Spleen (tissue), 11 donors: ENCODE measurements around the gene EIF3I. TPM values are rescaled to one million over a fixed set of nuclear protein-coding genes. Genes with fewer than 3 reads are reported as not detected.

Experiments
- DNase-seq: peaks from one replicate; pipeline ENCODE4 v3.0.0-alpha.2; 2020
- H3K27ac ChIP-seq, 8 donors: fragments of 200-600 bp; sonication (generic) in 7 of 8; 1 replicate in 4 of 8; 2 replicates in 4 of 8; pipeline versions ENCODE4 v1.5.0 to v1.8.0; 2016 to 2021; ENCODE audit warnings: inconsistent platforms in 4 of 8, mild to moderate bottlenecking in 4 of 8, moderate library complexity in 1 of 8
- H3K27me3 ChIP-seq, 7 donors: fragments of 200-600 bp; sonication (generic) in 6 of 7; replicated peaks in 1 of 7; 1 replicate in 4 of 7; 2 replicates in 3 of 7; pipeline versions ENCODE4 v1.5.0 to v1.8.0; 2016 to 2021; ENCODE audit warnings: inconsistent platforms in 3 of 7, mild to moderate bottlenecking in 1 of 7
- H3K36me3 ChIP-seq, 6 donors: fragments of 200-600 bp; sonication (generic) in 5 of 6; 1 replicate in 4 of 6; 2 replicates in 2 of 6; pipeline versions ENCODE4 v1.5.0 to v1.8.0; 2016 to 2021; ENCODE audit warnings: inconsistent platforms in 2 of 6
- H3K4me1 ChIP-seq, 6 donors: fragments of 200-600 bp; sonication (generic) in 5 of 6; 1 replicate in 3 of 6; 2 replicates in 3 of 6; pipeline versions ENCODE4 v1.5.0 to v1.8.0; 2016 to 2021; ENCODE audit warnings: inconsistent platforms in 3 of 6
- H3K4me3 ChIP-seq, 8 donors: fragments of 200-600 bp; sonication (generic) in 7 of 8; 1 replicate in 4 of 8; 2 replicates in 4 of 8; pipeline versions ENCODE4 v1.5.0 to v1.8.0; 2016 to 2021; ENCODE audit warnings: inconsistent platforms in 4 of 8, mild to moderate bottlenecking in 4 of 8, moderate library complexity in 2 of 8
- H3K9me3 ChIP-seq, 8 donors: fragments of 200-600 bp; sonication (generic) in 7 of 8; 1 replicate in 4 of 8; 2 replicates in 4 of 8; pipeline versions ENCODE4 v1.5.0 to v1.8.0; 2016 to 2021; ENCODE audit warnings: inconsistent platforms in 4 of 8
- CTCF ChIP-seq, 11 experiments: fragments of 200-600 bp in 7 of 11; fragments of 450-650 bp in 4 of 11; sonication (generic) in 4 of 11; IDR thresholded peaks in 8 of 11; conservative IDR thresholded peaks in 3 of 11; 1 replicate in 7 of 11; 2 replicates in 4 of 11; pipeline versions ENCODE4 v1.4.0 to v1.8.0; 2016 to 2021; ENCODE audit warnings: antibody characterized with exemption in 11 of 11, inconsistent platforms in 4 of 11, mild to moderate bottlenecking in 1 of 11
- POLR2A ChIP-seq, 3 donors: fragments of 450-650 bp; IDR thresholded peaks; one replicate each; pipeline ENCODE4 v1.5.1; 2017; ENCODE audit warnings: antibody characterized with exemption in 3 of 3, mild to moderate bottlenecking in 1 of 3
- POLR2AphosphoS5 ChIP-seq, 3 donors: sonication (generic); formaldehyde crosslinking; IDR thresholded peaks; one replicate each; pipeline ENCODE4 v1.5.1; 2017; ENCODE audit warnings: antibody characterized with exemption in 3 of 3
- WGBS, 5 donors: extraction: QIAGEN DNeasy Blood & Tissue Kit in 3 of 5; methylation state at CpG; one replicate each; pipeline versions ENCODE4 v1.1.5 to v1.1.7; 2013 to 2018; 5-methylcytosine and 5-hydroxymethylcytosine counted together
- intact Hi-C: fragments of 100-400 bp; cut with DNase I; formaldehyde crosslinking; loops from one replicate; pipeline ENCODE4 v1.15.0; 2023; ENCODE audit warnings: low total_unique reads
- polyA plus RNA-seq, 3 donors: library from polyadenylated mRNA; stranded (reverse); fragments of 200-250 nt; gene quantifications; one replicate each; pipeline ENCODE4 v1.2.1, GENCODE V29; 2013
- total RNA-seq, 7 donors: library from RNA; depleted of rRNA in 3 of 7; stranded (reverse); fragments of >200 nt in 3 of 7; fragmentation: NEBNext Ultra II Directional in 4 of 7; extraction: Animal tissue kit (Norgen Biotek cat#: 25700) in 4 of 7; gene quantifications; one replicate each; pipeline versions ENCODE4 v1.1.0 to v1.2.1, GENCODE V29; 2016 to 2021
- donor health status: healthy with polysubstance abuse.
- donor health status: DM: no; HTN: no; CAD: no; lungs with moderate emphysema.
- donor health status: DM: no; HTN: no; CAD: no.
- donor health status: Bipolar disorder and iron deficiency.
- donor health status: healthy.
- donor health status: DM: no; HTN: no; CAD: no.
- donor health status: DM: yes; HTN: yes; CAD: no.

EIF3I gene
- total and polyA plus RNA-seq, 10 donors = 94.5 to 182 (median 114) TPM

GRCh38 chr1:32205401-32206370 lies 16.5 kb upstream of the EIF3I start, which contains the start of gene IQCC:
Gene IQCC, plus strand, starts transcription at chr1:32205671. Its CDS starts 11 bp downstream, at chr1:32205682.
- no peaks in the 10 kb centered on the region for H3K9me3 ChIP-seq
- DNase-seq = peak; percentile 95
- peak within 1 kb of the TSS in 4 of 8 donors; percentile 41 to 66 (median 54) for H3K27ac ChIP-seq
- TF ChIP-seq CTCF (IDR thresholded peaks at IDR 0.05 in 8 of 11, conservative IDR thresholded peaks at IDR 0.05 in 3 of 11) (no peak), POLR2A (IDR thresholded peaks at IDR 0.05) (peak in 2 of 3 donors; percentile 26 to 45), POLR2AphosphoS5 (IDR thresholded peaks at IDR 0.05) (peak; percentile 87 to 92 (median 90))
- intact Hi-C loops = no loop called here
- no peaks in the 10 kb centered on the region for H3K27me3 ChIP-seq
- WGBS, 5 donors = 3 to 5% (median 3%) methylated on average over 55 to 77 of the region's 77 CpGs
- peak within 1 kb of the TSS; percentile 47 to 84 (median 56) for H3K4me3 ChIP-seq
- H3K36me3 ChIP-seq = peaks cover 0 to 6% (median 0%) of the 10 kb centered on the region in 6 donors
- H3K4me1 ChIP-seq = peaks cover 17 to 77% (median 45%) of the 10 kb centered on the region in 6 donors

- intact Hi-C loops = no loop called here
- Histone ChIP-seq H3K4me1 (peaks cover 10 to 60% (median 35%) of the 10 kb centered on the region in 6 donors), H3K4me3 (no peak overlapping the region), H3K27me3 (no peaks in the 10 kb centered on the region), H3K9me3 (no peaks in the 10 kb centered on the region), H3K36me3 (peaks cover 0 to 15% (median 0%) of the 10 kb centered on the region in 6 donors), H3K27ac (peak overlapping the region in 1 of 8 donors; percentile 8)
- 69 to 81% (median 79%) methylated on average over 6 of the region's 6 CpGs for WGBS, 5 donors
- TF ChIP-seq POLR2A (IDR thresholded peaks at IDR 0.05) (no peak), CTCF (IDR thresholded peaks at IDR 0.05 in 8 of 11, conservative IDR thresholded peaks at IDR 0.05 in 3 of 11) (no peak), POLR2AphosphoS5 (IDR thresholded peaks at IDR 0.05) (no peak)
- no peak for DNase-seq
Measured at GRCh38 chr1:32208469-32208868, 13.7 kb upstream of the EIF3I start.

GRCh38 chr1:32208891-32209328 lies 13.3 kb upstream of the EIF3I start, which contains the start of gene DCDC2B:
Gene DCDC2B, plus strand, starts transcription at chr1:32209089. Its CDS starts 5 bp downstream, at chr1:32209094.
- Histone ChIP-seq H3K27ac (peak within 1 kb of the TSS in 1 of 8 donors; percentile 8), H3K4me1 (peaks cover 10 to 59% (median 35%) of the 10 kb centered on the region in 6 donors), H3K27me3 (no peaks in the 10 kb centered on the region), H3K9me3 (no peaks in the 10 kb centered on the region), H3K36me3 (peaks cover 0 to 16% (median 0%) of the 10 kb centered on the region in 6 donors), H3K4me3 (no peak within 1 kb of the TSS)
- 85 to 94% (median 89%) methylated on average over 3 to 5 of the region's 5 CpGs for WGBS, 5 donors
- DNase-seq = no peak
- peak in 2 of 3 donors; percentile 23 to 64 for TF ChIP-seq POLR2AphosphoS5 (IDR thresholded peaks at IDR 0.05)
- TF ChIP-seq CTCF (IDR thresholded peaks at IDR 0.05 in 8 of 11, conservative IDR thresholded peaks at IDR 0.05 in 3 of 11) = no peak
- TF ChIP-seq POLR2A (IDR thresholded peaks at IDR 0.05) = no peak
- intact Hi-C loops = no loop called here
